ENCODE data around the gene CSNK2A1. TPM values are rescaled to one million over a fixed set of nuclear protein-coding genes. Genes with fewer than 3 reads are reported as not detected.
"Not testable (repeated sequence)": the region's sequence is repeated elsewhere in the genome, so short reads cannot be mapped to it uniquely, and the experiment has no call there.

Gene CSNK2A1
- total RNA-seq, 3 donors from 2014 or later, result 104 to 127 (median 117) TPM

DNA sequence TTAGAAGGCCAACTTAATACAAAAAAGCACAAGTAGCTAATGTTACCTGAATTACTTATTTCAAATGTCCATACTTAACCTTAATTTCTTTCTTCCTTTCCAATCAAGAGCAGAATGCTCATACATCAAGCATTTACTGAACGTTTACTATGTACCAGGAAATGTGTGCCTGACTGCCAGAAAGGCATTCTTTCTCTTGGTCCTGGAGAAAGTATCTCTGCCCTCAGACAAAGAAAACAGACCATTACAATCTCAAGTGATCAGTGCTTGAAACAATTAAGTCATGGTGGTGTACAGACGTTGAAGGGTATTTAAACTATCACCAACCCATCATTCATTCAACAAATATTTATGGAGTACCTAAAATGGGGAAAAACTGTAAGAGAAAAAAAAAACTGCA, 26.4 kb downstream of the CSNK2A1 start:
- intact Hi-C loops (cut with DNase I, micrococcal nuclease), result no loop called here

DNA sequence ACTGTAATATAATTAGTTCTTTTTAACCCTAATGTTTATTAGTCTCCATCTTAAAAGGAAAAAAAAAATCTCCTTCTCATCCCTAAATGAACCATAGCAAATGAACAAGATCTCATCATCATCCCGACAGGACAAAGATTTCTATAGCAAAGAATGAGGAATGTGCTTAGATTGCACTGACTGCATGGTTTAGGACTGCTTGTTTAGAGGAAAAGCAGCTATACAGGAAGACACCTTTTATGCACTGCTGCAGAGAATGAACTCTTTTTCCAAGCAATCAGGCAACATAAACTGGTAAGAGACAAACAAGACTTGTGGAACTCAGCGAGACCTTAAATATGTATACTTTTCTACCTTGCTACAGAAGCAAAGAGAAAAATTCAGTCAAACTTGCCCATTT, 26.8 kb downstream of the CSNK2A1 start:
- intact Hi-C loops (cut with DNase I, micrococcal nuclease), result no loop called here
- no peaks in the 10 kb centered on the region for H3K36me3 ChIP-seq (ENCODE audit: low read depth)
- H3K9me3 ChIP-seq, result peaks cover 15% of the 10 kb centered on the region
- TF ChIP-seq, protein P1, sequence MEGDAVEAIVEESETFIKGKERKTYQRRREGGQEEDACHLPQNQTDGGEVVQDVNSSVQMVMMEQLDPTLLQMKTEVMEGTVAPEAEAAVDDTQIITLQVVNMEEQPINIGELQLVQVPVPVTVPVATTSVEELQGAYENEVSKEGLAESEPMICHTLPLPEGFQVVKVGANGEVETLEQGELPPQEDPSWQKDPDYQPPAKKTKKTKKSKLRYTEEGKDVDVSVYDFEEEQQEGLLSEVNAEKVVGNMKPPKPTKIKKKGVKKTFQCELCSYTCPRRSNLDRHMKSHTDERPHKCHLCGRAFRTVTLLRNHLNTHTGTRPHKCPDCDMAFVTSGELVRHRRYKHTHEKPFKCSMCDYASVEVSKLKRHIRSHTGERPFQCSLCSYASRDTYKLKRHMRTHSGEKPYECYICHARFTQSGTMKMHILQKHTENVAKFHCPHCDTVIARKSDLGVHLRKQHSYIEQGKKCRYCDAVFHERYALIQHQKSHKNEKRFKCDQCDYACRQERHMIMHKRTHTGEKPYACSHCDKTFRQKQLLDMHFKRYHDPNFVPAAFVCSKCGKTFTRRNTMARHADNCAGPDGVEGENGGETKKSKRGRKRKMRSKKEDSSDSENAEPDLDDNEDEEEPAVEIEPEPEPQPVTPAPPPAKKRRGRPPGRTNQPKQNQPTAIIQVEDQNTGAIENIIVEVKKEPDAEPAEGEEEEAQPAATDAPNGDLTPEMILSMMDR (IDR thresholded peaks at IDR 0.05), result no peak
- H3K4me3 ChIP-seq, result no peak overlapping the region
- ATAC-seq (no peak), DNase-seq (no peak)
- no peaks in the 10 kb centered on the region for H3K4me1 ChIP-seq (ENCODE audit: low read depth)

More for the DNA sequence above, 26.4 kb downstream of the CSNK2A1 start:
- no peak overlapping the region for H3K4me3 ChIP-seq
- no peaks in the 10 kb centered on the region for H3K36me3 ChIP-seq (ENCODE audit: low read depth)
- ATAC-seq (no peak), DNase-seq (no peak)
- H3K9me3 ChIP-seq, result peaks cover 15% of the 10 kb centered on the region
- TF ChIP-seq, protein P1 (IDR thresholded peaks at IDR 0.05), result no peak
- H3K4me1 ChIP-seq (ENCODE audit: low read depth), result no peaks in the 10 kb centered on the region

DNA sequence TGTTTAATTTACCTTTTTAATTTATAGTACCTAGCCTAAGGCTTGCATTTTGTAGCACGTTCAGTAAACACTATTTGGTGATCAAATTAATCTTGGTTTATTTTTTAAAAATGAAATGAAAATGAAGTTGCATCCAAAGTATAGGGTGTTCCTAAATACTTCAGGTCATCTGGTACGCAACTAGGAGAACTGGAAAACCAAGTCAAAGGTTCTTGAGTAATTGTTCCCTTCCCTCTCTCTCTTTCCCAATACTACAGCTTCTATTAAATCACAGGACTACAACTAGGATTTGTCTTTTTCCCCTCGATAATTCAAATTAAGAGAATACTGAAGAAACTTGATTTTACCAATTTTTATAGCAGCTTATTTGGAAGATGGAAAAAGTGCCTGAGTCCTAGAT, 27.9 kb downstream of the CSNK2A1 start:
- TF ChIP-seq, protein P1 (IDR thresholded peaks at IDR 0.05), result no peak
- Histone ChIP-seq H3K4me1 (ENCODE audit: low read depth) (peaks cover 6% of the 10 kb centered on the region), H3K36me3 (ENCODE audit: low read depth) (no peaks in the 10 kb centered on the region), H3K9me3 (peaks cover 8% of the 10 kb centered on the region), H3K4me3 (no peak overlapping the region)
- intact Hi-C loops (cut with DNase I, micrococcal nuclease), result no loop called here
- ATAC-seq, result no peak
- no peak for DNase-seq

DNA sequence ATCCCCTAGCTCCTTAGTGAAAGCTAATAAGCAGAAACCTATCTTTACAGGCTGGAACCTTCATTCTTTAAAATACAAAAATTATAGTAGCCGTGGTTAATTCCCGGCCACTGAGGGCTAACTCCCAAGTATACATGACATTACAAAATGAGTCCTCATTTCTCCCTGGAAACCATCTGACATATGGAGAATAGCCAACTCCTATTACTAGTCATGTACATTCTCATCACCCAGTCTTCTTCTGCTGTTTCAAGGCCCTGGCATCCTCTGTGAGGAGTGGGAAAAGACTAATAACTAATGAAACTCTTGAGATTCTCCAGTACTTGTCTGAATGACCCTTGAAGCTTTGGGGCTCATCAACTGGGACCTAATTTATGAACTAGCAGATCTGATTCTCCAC, 30.2 kb downstream of the CSNK2A1 start:
- Histone ChIP-seq H3K4me1 (ENCODE audit: low read depth) (peaks cover 16% of the 10 kb centered on the region), H3K4me3 (no peak overlapping the region), H3K9me3 (no peaks in the 10 kb centered on the region), H3K36me3 (ENCODE audit: low read depth) (no peaks in the 10 kb centered on the region)
- intact Hi-C loops (cut with DNase I, micrococcal nuclease), result no loop called here
- TF ChIP-seq, protein P1 (IDR thresholded peaks at IDR 0.05), result no peak
- ATAC-seq (no peak), DNase-seq (no peak)

DNA sequence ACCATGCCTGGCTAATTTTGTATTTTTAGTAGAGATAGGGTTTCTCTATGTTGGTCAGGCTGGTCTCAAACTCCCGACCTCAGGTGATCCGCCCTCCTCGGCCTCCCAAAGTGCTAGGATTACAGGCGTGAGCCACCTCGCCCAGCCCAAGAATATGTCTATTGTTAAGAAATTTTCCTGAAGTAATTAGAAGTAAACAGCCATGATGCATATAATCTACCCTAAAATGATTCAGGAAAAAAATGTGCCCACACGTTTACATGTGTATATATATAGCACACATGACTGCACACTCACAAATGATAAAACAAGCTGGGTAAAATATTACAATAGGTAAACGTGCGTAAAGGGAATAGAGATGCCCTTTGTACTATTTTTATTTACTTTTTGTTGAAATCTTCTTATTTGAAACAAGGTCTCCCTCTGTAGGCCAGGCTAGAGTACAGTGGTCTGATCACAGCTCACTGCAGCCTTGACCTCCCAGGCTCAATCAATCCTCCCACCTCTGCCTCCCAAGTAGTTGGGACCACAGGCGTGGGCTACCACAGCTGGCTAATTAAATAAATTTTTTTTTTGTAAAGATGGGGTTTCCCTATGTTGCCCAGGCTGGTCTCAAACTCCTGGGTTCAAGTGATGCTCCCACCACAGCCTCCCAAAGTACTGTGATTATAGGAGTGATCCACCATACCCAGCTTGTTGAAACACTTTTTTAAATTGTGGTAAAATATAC, 33.1 kb downstream of the CSNK2A1 start:
- intact Hi-C loops (cut with DNase I, micrococcal nuclease); H3K36me3 ChIP-seq (ENCODE audit: low read depth); H3K9me3 ChIP-seq; H3K4me3 ChIP-seq: not testable (repeated sequence)
- DNase-seq (peak in 1 of 3 donors; percentile 28), ATAC-seq (peak; percentile 91)
- H3K4me1 ChIP-seq (ENCODE audit: low read depth), result peaks cover 16% of the 10 kb centered on the region

DNA sequence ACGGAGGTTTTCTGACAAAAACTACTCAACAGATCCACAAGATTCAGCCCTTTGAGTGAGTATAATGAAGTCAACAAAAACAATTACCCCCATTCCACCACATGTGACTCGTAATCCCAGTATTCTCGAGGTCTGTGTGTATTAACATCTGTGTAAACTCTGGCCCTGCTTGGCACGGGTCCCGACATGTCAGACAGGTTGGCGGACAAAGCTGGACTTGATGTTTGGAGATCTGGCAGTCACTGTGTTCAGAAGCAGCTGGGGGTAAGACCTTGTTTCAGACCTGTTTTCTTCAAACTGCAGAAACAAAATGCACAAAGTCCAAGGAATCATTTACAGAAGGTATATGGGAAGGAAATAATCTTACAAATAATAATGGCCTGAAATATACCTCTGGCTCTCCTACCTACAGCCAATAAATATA, 35.2 kb downstream of the CSNK2A1 start:
- H3K9me3 ChIP-seq; H3K4me3 ChIP-seq; H3K36me3 ChIP-seq (ENCODE audit: low read depth); ATAC-seq; DNase-seq; intact Hi-C loops (cut with DNase I, micrococcal nuclease): not testable (repeated sequence)
- peaks cover 16% of the 10 kb centered on the region for H3K4me1 ChIP-seq (ENCODE audit: low read depth)
